Fibroblast of gingiva (primary cell): ENCODE results near the gene COG4.

Experiments used
- DNase-seq: peaks from one replicate; pipeline ENCODE4 v3.0.0-alpha.2; 2011; ENCODE audit warnings: low read depth

COG4 gene

DNA sequence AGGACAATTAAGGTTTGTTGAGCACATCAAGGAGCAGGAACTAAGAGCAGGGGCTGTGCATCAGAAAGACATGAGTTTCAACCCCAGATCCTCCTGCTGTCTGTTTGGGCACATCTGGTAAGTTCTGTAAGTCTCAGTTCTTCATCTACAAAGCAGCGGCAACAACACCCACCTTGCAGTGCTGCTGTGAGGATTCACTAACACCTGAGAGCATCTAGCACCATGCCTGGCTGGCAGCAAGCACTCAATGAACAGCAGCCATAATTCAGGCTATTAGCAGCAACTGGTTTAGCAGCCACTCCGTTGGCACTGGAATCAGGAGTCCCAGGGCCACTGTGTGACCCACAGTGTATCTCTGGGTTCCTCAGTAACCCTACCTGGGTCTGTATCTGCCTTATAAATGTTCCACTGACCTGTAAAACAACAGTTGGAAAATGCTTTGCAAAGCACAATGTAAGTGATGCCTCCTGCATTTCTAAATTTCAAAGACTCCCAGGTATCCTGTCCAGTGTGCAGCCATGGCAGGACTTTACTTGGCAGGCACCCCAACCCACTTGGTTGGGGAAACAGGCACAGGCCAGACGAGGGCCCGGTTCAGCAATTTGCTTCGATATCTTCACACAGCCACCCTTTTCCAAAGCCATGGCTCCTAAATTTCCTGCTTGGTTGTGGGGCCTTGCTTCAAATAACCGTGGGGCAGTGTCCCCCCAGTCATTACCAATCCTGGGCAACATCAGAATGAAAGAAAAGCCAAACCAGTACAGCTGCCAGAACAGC, 88.7 kb downstream of the COG4 start:
- DNase-seq: no peak

DNA sequence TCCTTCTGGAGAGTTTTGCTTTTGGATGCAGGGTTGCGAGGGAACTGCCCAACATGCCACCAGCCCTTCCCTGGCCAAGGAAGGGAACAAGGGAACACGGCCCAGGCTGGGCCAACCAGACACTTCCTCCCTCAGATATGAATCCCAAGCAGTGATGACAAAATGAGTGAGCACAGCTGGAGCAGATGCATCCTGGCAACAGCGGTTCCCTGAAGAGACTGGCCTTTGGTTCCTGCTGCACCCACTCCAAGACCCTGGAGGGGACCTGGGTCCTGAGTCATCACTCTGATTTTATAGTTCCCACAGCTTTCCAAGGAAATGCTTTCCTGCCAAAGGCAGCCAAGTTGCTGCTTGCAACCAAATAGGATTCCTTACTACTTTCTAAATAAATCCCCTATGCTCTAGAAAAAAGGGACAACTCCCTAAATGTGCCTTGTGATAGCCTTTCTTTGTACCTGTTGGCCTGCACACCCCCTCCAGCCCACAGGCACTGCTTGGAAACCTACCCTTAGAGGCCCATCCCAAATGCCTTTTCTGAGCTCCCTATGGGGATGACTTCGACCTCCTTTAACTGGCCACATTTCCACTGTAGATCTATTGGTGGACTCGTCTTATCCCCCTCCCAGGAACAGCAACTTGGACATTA, 89.8 kb downstream of the COG4 start:
- DNase-seq: peak; percentile 70

DNA sequence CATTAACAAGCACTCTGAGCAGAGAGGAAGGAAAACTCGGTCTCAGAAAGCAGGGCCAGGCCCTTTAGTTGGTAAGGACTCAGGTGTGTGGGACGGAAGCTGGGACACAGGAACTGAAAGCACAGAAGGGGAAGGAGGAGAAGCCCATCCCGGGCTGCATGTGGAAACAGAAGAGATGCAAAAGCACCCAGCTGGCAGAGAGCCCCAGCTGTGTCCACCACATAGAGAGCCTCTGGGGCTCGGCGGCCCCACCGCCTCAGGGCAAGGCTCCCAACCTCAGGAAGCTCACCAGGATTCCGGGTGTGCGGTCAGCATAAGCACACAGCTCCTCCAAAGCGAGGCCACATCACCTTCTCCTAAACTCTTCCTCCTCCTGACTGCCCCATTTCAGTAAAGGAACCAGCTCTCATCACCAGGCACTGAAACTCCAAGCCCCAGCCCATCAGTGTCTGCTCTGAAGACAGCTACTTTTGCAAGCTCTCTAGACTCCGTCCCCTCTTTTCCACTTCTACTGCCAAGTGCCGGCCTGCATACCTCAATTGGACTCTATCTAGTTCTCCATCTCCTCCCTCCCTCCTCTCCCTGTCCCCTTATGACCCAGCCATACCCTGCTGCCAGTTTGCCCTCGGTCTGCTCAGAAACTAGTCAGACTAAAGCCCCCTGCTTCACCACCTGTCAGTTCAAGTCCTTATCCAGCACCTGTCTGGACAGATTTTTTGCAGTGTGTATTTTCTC, 90.5 kb downstream of the COG4 start:
- DNase-seq: no peak

DNA sequence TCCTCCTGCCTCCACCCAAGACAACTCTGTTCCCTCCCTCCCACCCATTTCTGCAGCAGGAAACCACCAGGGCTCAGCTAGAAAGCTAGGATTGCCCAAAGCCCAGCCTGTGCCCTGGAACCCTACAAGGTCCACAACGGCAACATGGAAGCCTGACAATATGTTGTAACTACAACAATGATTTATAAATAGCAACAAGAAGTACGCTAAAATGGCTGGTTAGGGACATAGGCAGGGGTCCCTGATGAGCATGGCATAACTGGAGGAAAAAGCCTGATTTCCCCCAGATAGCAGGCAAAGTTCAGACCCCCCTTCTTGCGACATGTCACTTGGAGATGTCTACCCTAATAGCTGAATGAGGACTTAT, 91.0 kb downstream of the COG4 start:
- DNase-seq: no peak

DNA sequence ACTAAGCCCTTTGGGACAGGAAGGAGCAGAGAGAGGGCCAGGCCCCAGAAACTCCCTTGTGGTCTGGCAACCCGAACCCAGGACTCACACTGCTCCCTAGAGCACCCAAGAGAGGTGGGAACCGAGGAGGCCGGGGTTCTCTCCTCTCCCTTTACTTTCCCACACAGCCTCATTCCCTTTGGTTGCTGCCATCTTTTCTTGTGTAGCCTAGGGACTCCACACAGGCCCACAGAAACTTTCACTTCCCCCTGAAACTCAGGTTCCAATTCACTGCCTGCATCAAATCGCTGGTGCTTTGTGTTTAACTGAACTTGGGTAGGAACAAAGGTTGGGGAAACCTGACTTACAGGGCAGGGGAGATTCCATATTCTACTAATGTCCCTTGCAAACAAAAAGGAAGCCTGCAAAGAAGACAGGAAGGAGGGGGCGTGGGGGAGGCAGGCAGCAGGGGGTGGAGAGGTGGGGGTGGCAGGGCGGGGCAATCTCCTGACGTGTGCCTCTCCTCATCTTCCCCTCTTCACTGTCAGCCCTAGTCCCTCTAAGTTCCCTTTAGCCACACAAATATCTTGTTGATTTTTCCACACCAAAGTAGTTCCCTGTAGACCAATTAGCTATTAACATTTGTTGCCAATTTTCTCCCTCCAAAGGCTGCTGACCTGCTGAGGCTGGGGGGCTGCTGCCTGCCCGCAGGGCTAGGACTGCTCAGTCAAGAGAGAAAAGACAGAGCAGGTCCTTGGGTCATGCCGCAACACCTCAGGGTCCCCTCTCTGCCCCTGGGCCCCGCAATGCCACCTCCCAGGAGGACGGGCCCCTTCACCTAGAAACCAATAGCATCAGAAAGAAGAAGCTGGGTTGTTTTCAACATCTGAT, 92.5 kb downstream of the COG4 start:
- DNase-seq: no peak
